Gastroesophageal sphincter (tissue), 3 donors: Measurements from ENCODE around the gene CDC42BPA.

Experiments used
- EP300 ChIP-seq: sonication (generic); formaldehyde crosslinking; IDR thresholded peaks from one replicate; pipeline ENCODE4 v1.6.1; 2017; ENCODE audit warnings: antibody characterized with exemption, mild to moderate bottlenecking
- TF ChIP-seq, protein P1 (sequence below), 4 experiments: fragments of 200-600 bp in 2 of 4; fragments of 450-650 bp in 2 of 4; sonication (generic) in 1 of 4; IDR thresholded peaks; one replicate each; pipeline ENCODE4 v1.5.1; 2017 to 2019; ENCODE audit warnings: antibody characterized with exemption in 4 of 4, mild to moderate bottlenecking in 2 of 4, moderate library complexity in 2 of 4

GRCh38 chr1:227170361-227171166 is 147.7 kb downstream of the CDC42BPA start:
- TF ChIP-seq EP300, result no peak
- TF ChIP-seq, protein P1, sequence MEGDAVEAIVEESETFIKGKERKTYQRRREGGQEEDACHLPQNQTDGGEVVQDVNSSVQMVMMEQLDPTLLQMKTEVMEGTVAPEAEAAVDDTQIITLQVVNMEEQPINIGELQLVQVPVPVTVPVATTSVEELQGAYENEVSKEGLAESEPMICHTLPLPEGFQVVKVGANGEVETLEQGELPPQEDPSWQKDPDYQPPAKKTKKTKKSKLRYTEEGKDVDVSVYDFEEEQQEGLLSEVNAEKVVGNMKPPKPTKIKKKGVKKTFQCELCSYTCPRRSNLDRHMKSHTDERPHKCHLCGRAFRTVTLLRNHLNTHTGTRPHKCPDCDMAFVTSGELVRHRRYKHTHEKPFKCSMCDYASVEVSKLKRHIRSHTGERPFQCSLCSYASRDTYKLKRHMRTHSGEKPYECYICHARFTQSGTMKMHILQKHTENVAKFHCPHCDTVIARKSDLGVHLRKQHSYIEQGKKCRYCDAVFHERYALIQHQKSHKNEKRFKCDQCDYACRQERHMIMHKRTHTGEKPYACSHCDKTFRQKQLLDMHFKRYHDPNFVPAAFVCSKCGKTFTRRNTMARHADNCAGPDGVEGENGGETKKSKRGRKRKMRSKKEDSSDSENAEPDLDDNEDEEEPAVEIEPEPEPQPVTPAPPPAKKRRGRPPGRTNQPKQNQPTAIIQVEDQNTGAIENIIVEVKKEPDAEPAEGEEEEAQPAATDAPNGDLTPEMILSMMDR (IDR thresholded peaks at IDR 0.05), result no peak
